Neural progenitor cell (in vitro differentiated cells): Measurements from ENCODE around the gene DNAJC18. TPM values are rescaled to one million over a fixed set of nuclear protein-coding genes. Genes with fewer than 3 reads are reported as not detected.
A peak's percentile ranks its signal among the peaks of the same experiment; 100 is the strongest.
"Not testable (repeated sequence)": the region's sequence is repeated elsewhere in the genome, so short reads cannot be mapped to it uniquely, and the experiment has no call there.

Experiments
- DNase-seq: peaks from one replicate; pipeline ENCODE4 v3.0.0-alpha.2; 2016; ENCODE audit warnings: low spot score
- H2AFZ ChIP-seq: fragments of 200-600 bp; sonication (generic); replicated peaks from 2 replicates; pipeline ENCODE4 v1.6.1; 2016; ENCODE audit warnings: antibody characterized with exemption
- H3F3A ChIP-seq: fragments of 200-600 bp; sonication (generic); 2 replicates; pipeline ENCODE4 v1.6.1; 2016; ENCODE audit warnings: antibody characterized with exemption, low read depth
- H3K27ac ChIP-seq: fragments of 200-600 bp; sonication (generic); 2 replicates; pipeline ENCODE4 v1.5.1; 2016; ENCODE audit warnings: mild to moderate bottlenecking
- H3K27me3 ChIP-seq: fragments of 200-600 bp; sonication (generic); 2 replicates; pipeline ENCODE4 v1.6.1; 2016; ENCODE audit warnings: mild to moderate bottlenecking, moderate library complexity
- H3K36me3 ChIP-seq: fragments of 200-600 bp; sonication (generic); 2 replicates; pipeline ENCODE4 v1.5.1; 2016
- H3K4me1 ChIP-seq: fragments of 200-600 bp; sonication (generic); 2 replicates; pipeline ENCODE4 v1.6.1; 2016; ENCODE audit warnings: mixed run types
- H3K4me2 ChIP-seq: fragments of 200-600 bp; sonication (generic); 2 replicates; pipeline ENCODE4 v1.6.1; 2016
- H3K4me3 ChIP-seq: fragments of 200-600 bp; sonication (generic); 2 replicates; pipeline ENCODE4 v1.5.1; 2016
- H3K79me2 ChIP-seq: fragments of 200-600 bp; sonication (generic); 2 replicates; pipeline ENCODE4 v1.6.1; 2016; ENCODE audit warnings: low read depth
- H3K9ac ChIP-seq: fragments of 200-600 bp; sonication (generic); 2 replicates; pipeline ENCODE4 v1.6.1; 2016
- H3K9me3 ChIP-seq: fragments of 200-600 bp; sonication (generic); 2 replicates; pipeline ENCODE4 v1.5.1; 2016; ENCODE audit warnings: low read depth
- H4K20me1 ChIP-seq: fragments of 200-600 bp; sonication (generic); 2 replicates; pipeline ENCODE4 v1.6.1; 2016; ENCODE audit warnings: low read depth
- H3K27ac Mint-ChIP-seq: 3 replicates; pipeline ENCODE4 v1.8.0; 2021; ENCODE audit warnings: mixed read lengths
- H3K27me3 Mint-ChIP-seq: 2 replicates; pipeline ENCODE4 v1.8.0; 2022; ENCODE audit warnings: low read depth, mild to moderate bottlenecking, inconsistent platforms, moderate library complexity, mixed read lengths; ENCODE audit not compliant: insufficient read depth
- H3K36me3 Mint-ChIP-seq: 3 replicates; pipeline ENCODE4 v1.8.0; 2021; ENCODE audit warnings: mixed read lengths
- H3K4me1 Mint-ChIP-seq: 3 replicates; pipeline ENCODE4 v1.8.0; 2021; ENCODE audit warnings: mixed read lengths
- H3K4me3 Mint-ChIP-seq: 3 replicates; pipeline ENCODE4 v1.8.0; 2021; ENCODE audit warnings: mild to moderate bottlenecking, moderate library complexity, mixed read lengths
- H3K9me3 Mint-ChIP-seq: 3 replicates; pipeline ENCODE4 v1.8.0; 2020; ENCODE audit warnings: mixed read lengths
- EZH2 ChIP-seq: fragments of 200-600 bp; sonication (generic); IDR thresholded peaks from 2 replicates; pipeline ENCODE4 v1.6.1; 2017; ENCODE audit warnings: antibody characterized with exemption, mild to moderate bottlenecking, moderate library complexity
- EZH2phosphoT487 ChIP-seq: fragments of 200-600 bp; sonication (generic); IDR thresholded peaks from 2 replicates; pipeline ENCODE4 v1.6.1; 2017; ENCODE audit warnings: antibody characterized with exemption
- total RNA-seq: library from RNA; depleted of rRNA; stranded (reverse); fragments of >200 nt; gene quantifications from 2 replicates; pipeline ENCODE4 v1.2.3, GENCODE V29; 2015; ENCODE audit warnings: low replicate concordance
- TF ChIP-seq, protein P1 (sequence below): fragments of 200-600 bp; sonication (generic); IDR thresholded peaks from 2 replicates; pipeline ENCODE4 v1.5.1; 2017; ENCODE audit warnings: antibody characterized with exemption, mild to moderate bottlenecking

The DNAJC18 gene
- total RNA-seq, 1 donor from 2014 or later: 21.7 TPM

DNA sequence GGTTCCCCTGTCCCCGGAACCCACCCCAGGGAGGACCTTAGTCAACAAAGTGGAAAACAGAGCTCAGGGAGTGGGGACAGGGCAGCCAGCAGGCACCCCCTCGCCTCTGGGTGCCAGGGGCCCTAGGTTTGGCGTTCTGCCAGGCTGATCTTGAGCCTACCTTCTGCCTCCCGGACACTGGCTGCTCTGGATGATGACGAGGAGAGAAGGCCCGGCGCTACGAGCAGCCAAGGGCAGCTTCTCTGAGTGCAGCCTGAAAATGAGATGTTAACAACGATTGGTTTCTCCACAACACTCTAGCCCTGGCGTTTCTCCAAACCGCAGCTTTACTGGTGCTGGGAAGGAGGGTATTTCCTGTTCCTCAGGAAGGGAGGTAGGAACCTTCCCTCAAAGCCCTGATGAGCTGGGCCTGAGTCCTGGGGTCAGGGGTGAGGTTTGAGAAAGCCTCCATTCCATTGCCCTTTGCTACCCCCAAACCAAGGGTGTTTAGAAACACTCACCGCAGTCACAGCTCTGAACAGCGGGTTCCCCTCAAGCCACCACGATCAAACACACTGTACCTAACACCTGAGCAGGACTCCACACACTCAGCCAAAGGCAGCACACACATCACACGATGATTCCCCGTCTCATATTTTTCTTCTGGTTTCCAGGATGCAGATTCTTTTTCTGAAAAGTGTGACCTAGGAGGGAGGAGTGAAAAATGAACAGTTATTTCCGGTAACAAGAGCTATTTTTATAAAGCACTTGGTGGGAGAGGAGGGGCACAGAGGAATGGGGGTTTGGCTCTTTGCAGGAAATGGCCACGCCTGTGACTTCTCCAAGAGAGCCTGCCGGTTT, 42.9 kb upstream of the DNAJC18 start, which contains the start of gene STING1:
TSS of gene STING1 (minus strand) at position 709 of the 840 bp plus-strand sequence. CDS start 1,054 bp downstream, outside the sequence.
- Mint-ChIP-seq H3K27ac (no peak within 1 kb of the TSS), H3K27me3 (peaks cover 12% of the 10 kb centered on the region), H3K36me3 (no peaks in the 10 kb centered on the region), H3K9me3 (no peaks in the 10 kb centered on the region), H3K4me3 (no peak within 1 kb of the TSS), H3K4me1 (peaks cover 24% of the 10 kb centered on the region)
- Histone ChIP-seq H3K9me3 (no peaks in the 10 kb centered on the region), H3K9ac (no peak within 1 kb of the TSS), H3K27ac (no peak within 1 kb of the TSS), H3K4me3 (no peak within 1 kb of the TSS), H3K27me3 (no peaks in the 10 kb centered on the region), H4K20me1 (no peaks in the 10 kb centered on the region), H3K4me2 (no peak within 1 kb of the TSS), H3K79me2 (no peaks in the 10 kb centered on the region), H3K4me1 (peaks cover 10% of the 10 kb centered on the region), H3K36me3 (no peaks in the 10 kb centered on the region), H2AFZ (no peak within 1 kb of the TSS), H3F3A (no peaks in the 10 kb centered on the region)
- TF ChIP-seq, protein P1, sequence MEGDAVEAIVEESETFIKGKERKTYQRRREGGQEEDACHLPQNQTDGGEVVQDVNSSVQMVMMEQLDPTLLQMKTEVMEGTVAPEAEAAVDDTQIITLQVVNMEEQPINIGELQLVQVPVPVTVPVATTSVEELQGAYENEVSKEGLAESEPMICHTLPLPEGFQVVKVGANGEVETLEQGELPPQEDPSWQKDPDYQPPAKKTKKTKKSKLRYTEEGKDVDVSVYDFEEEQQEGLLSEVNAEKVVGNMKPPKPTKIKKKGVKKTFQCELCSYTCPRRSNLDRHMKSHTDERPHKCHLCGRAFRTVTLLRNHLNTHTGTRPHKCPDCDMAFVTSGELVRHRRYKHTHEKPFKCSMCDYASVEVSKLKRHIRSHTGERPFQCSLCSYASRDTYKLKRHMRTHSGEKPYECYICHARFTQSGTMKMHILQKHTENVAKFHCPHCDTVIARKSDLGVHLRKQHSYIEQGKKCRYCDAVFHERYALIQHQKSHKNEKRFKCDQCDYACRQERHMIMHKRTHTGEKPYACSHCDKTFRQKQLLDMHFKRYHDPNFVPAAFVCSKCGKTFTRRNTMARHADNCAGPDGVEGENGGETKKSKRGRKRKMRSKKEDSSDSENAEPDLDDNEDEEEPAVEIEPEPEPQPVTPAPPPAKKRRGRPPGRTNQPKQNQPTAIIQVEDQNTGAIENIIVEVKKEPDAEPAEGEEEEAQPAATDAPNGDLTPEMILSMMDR: no peak
- no peak for TF ChIP-seq EZH2phosphoT487
- TF ChIP-seq EZH2: no peak
- DNase-seq: no peak

DNA sequence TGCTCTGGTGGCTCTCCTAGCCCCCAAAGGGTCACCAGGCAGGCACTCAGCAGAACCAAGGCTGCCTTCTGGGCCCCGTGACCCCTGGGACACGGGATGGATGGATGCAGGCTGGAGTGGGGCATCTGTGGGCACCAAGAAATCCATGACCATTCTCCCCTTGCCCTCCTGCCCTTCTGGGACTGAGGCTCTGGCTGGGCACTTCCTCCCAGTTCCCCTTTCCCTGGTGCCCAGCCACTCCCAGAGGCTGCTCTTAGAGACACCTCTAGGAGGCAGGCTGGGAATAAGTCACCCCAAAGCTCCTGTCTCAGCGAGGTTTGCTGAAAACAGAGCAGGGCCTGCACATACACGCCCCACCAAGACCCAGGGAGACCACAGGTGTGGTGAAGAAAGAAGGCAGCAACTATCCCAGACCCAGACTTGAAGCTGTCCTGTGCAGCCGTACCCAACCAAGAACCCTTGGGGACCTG, 42.3 kb upstream of the DNAJC18 start:
- Histone ChIP-seq H3K9me3 (no peaks in the 10 kb centered on the region), H3K9ac (no peak overlapping the region), H2AFZ (no peak overlapping the region), H4K20me1 (no peaks in the 10 kb centered on the region), H3K27me3 (no peaks in the 10 kb centered on the region), H3K36me3 (no peaks in the 10 kb centered on the region), H3K27ac (no peak overlapping the region), H3K4me3 (no peak overlapping the region), H3F3A (no peaks in the 10 kb centered on the region), H3K4me2 (no peak overlapping the region), H3K79me2 (no peaks in the 10 kb centered on the region), H3K4me1 (peaks cover 7% of the 10 kb centered on the region)
- no peak for DNase-seq
- H3K4me3 Mint-ChIP-seq: no peak overlapping the region
- H3K4me1 Mint-ChIP-seq: peaks cover 21% of the 10 kb centered on the region
- H3K27me3 Mint-ChIP-seq: peaks cover 10% of the 10 kb centered on the region
- no peak overlapping the region for H3K27ac Mint-ChIP-seq
- no peaks in the 10 kb centered on the region for H3K36me3 Mint-ChIP-seq
- TF ChIP-seq, protein P1: no peak
- no peaks in the 10 kb centered on the region for H3K9me3 Mint-ChIP-seq

- Histone ChIP-seq H3F3A (no peaks in the 10 kb centered on the region), H3K27me3 (no peaks in the 10 kb centered on the region), H4K20me1 (no peaks in the 10 kb centered on the region), H2AFZ (no peak overlapping the region), H3K27ac (no peak overlapping the region), H3K79me2 (no peaks in the 10 kb centered on the region), H3K36me3 (no peaks in the 10 kb centered on the region), H3K9ac (no peak overlapping the region), H3K4me2 (no peak overlapping the region), H3K9me3 (no peaks in the 10 kb centered on the region), H3K4me1 (peaks cover 2% of the 10 kb centered on the region), H3K4me3 (no peak overlapping the region)
- Mint-ChIP-seq H3K4me3 (no peak overlapping the region), H3K27ac (no peak overlapping the region), H3K4me1 (peaks cover 17% of the 10 kb centered on the region), H3K27me3 (peaks cover 10% of the 10 kb centered on the region), H3K36me3 (no peaks in the 10 kb centered on the region), H3K9me3 (no peaks in the 10 kb centered on the region)
- TF ChIP-seq EZH2phosphoT487: no peak
- TF ChIP-seq EZH2: no peak
- TF ChIP-seq, protein P1: no peak
- DNase-seq: no peak
Measured at GRCh38 chr5:139481122-139481533, 41.8 kb upstream of the DNAJC18 start.

- not testable (repeated sequence) for H3K4me2 ChIP-seq, H3K36me3 ChIP-seq, H3K36me3 Mint-ChIP-seq, H3K4me3 Mint-ChIP-seq, H3K9me3 Mint-ChIP-seq, H3K9me3 ChIP-seq, H3K27ac Mint-ChIP-seq, H2AFZ ChIP-seq, H4K20me1 ChIP-seq, H3K27ac ChIP-seq, H3F3A ChIP-seq, H3K27me3 ChIP-seq, H3K27me3 Mint-ChIP-seq, H3K9ac ChIP-seq, H3K4me1 ChIP-seq, H3K79me2 ChIP-seq, DNase-seq, H3K4me3 ChIP-seq
- peaks cover 20% of the 10 kb centered on the region for H3K4me1 Mint-ChIP-seq
Measured at GRCh38 chr5:139479729-139480128, 40.4 kb upstream of the DNAJC18 start.

- H3K36me3 Mint-ChIP-seq, H4K20me1 ChIP-seq, H3K36me3 ChIP-seq, H3K79me2 ChIP-seq, H2AFZ ChIP-seq, H3K4me1 ChIP-seq, DNase-seq, H3K9me3 ChIP-seq, H3K27me3 ChIP-seq, H3K4me2 ChIP-seq, H3K4me3 Mint-ChIP-seq, H3K27ac ChIP-seq, H3K9ac ChIP-seq, H3K27me3 Mint-ChIP-seq, H3K9me3 Mint-ChIP-seq, H3K4me3 ChIP-seq, H3F3A ChIP-seq: not testable (repeated sequence)
- peak overlapping the region; percentile 76 for H3K27ac Mint-ChIP-seq
- H3K4me1 Mint-ChIP-seq: peaks cover 19% of the 10 kb centered on the region
Measured at GRCh38 chr5:139478657-139479423, 39.5 kb upstream of the DNAJC18 start.
